GM12875 (cell line): ENCODE results near the gene OTOGL.
"Not testable (repeated sequence)": the region's sequence is repeated elsewhere in the genome, so short reads cannot be mapped to it uniquely, and the experiment has no call there.

Source experiments
- H3K4me3 ChIP-seq: one replicate; pipeline ENCODE4 v1.5.1; 2011; ENCODE audit warnings: low read depth, low read length, control low read depth
- TF ChIP-seq, protein P1 (sequence below): IDR thresholded peaks from 2 replicates; pipeline ENCODE4 v1.5.1; 2011; ENCODE audit warnings: low read depth, mild to moderate bottlenecking, control low read depth, inconsistent platforms, low read length, moderate library complexity, borderline replicate concordance; ENCODE audit not compliant: insufficient read depth

Gene OTOGL

DNA sequence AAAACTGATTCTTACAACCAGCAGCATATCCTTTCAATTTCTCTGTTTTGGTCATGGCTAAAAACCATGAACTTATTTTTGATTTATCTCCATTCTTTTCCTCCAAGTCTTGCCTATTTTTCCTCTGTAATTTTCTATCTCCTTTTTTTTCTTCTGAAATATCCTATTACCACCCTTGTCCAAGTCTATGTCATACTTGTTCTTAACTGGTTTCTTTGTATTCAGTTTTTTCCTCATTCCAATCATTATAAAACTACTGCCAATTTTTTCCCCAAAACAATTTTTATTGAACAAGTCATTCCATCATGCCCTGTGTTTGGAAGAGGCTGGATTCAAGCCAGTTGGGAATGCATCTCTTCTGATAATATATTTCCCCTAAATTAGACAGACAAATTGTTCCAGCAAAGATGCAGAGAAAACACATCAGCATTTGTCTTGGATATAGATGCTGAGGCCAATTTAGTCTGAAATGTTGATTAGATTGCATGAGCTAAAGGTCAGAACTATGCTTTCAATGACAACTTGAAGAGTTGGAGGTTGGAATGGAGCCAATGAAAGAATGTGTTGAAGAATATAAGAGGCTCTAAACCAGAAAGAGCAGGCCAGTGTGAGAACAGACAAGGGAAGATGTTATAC, 30.7 kb downstream of the OTOGL start:
- H3K4me3 ChIP-seq, result no peak overlapping the region
- TF ChIP-seq, protein P1, sequence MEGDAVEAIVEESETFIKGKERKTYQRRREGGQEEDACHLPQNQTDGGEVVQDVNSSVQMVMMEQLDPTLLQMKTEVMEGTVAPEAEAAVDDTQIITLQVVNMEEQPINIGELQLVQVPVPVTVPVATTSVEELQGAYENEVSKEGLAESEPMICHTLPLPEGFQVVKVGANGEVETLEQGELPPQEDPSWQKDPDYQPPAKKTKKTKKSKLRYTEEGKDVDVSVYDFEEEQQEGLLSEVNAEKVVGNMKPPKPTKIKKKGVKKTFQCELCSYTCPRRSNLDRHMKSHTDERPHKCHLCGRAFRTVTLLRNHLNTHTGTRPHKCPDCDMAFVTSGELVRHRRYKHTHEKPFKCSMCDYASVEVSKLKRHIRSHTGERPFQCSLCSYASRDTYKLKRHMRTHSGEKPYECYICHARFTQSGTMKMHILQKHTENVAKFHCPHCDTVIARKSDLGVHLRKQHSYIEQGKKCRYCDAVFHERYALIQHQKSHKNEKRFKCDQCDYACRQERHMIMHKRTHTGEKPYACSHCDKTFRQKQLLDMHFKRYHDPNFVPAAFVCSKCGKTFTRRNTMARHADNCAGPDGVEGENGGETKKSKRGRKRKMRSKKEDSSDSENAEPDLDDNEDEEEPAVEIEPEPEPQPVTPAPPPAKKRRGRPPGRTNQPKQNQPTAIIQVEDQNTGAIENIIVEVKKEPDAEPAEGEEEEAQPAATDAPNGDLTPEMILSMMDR, result no peak

DNA sequence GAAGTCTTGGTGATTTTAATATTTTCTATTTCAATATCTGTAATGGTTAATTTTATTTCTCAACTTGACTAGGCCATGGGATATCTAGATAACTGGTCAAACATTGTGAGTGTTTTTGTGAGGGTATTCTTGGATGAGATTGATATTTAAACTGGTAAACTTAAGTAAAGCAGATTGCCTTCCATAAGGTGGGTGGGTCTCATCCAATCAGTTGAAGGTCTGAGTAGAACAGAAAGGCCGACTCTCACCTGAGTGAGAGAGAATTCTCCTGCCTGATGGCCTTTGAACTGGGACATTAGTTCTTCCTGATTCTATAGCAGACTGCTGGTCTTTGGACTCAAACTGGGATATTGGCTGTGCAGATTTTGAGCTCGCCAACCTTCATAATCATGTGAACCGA, 36.3 kb downstream of the OTOGL start:
- TF ChIP-seq, protein P1, result no peak
- H3K4me3 ChIP-seq, result no peak overlapping the region

DNA sequence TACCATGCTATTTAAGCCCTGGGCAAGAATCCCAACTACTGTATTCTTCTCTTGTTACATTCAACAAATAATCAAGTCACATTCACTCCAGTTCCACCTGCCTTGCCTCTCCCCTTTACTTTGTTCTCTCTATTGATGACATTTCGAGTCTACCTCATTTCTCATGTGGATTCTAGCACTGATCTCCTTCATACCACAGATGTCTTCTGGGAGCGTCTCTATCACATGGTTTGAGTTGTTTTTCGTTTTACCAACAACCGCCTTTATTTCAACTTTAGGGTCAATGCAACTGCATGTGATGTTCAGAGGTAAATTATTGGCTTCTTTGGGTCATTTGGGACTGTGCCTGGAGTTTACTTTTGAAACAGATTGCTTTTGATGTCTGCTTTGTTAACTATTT, 40.7 kb downstream of the OTOGL start:
- TF ChIP-seq, protein P1, result no peak
- H3K4me3 ChIP-seq, result no peak overlapping the region

DNA sequence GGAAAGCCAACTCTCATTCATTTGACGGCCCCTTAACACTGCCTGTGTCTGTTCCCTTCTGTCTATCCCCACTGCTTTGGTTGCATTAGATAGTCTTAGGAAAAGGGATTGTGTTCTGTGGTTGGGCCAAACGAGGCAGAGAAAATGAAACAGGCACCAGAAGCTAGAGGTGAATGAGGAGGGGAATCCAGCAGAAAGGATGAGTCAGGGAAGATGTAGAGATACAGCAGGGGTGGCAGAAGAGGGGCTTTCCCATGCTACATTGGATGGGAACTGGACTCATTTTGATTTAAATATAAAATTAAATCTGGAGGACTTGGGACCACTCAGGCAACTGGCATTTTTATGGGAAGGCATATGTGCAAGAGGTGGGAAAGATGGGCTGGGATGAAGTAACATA, 43.3 kb downstream of the OTOGL start:
- TF ChIP-seq, protein P1, result no peak
- H3K4me3 ChIP-seq, result no peak overlapping the region

DNA sequence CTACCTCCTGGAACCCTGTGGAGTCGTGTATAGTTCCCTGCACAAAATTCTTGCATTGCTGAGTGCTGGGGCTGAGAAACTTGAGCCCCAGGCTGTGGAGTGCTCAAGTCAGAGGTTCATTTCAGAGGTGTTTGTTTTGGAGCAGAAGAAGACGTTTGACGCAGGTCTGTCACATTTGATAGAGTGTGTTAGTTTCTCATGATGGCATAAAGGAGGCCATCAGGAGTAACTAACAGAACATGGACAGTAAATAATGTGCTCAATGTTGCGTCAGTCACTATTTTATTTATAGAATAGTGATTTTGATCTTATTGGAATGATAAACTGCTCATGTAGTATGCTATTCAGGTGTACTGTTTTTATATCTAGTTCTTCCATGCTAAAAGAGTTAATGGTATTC, 44.2 kb downstream of the OTOGL start:
- TF ChIP-seq, protein P1, result no peak

DNA sequence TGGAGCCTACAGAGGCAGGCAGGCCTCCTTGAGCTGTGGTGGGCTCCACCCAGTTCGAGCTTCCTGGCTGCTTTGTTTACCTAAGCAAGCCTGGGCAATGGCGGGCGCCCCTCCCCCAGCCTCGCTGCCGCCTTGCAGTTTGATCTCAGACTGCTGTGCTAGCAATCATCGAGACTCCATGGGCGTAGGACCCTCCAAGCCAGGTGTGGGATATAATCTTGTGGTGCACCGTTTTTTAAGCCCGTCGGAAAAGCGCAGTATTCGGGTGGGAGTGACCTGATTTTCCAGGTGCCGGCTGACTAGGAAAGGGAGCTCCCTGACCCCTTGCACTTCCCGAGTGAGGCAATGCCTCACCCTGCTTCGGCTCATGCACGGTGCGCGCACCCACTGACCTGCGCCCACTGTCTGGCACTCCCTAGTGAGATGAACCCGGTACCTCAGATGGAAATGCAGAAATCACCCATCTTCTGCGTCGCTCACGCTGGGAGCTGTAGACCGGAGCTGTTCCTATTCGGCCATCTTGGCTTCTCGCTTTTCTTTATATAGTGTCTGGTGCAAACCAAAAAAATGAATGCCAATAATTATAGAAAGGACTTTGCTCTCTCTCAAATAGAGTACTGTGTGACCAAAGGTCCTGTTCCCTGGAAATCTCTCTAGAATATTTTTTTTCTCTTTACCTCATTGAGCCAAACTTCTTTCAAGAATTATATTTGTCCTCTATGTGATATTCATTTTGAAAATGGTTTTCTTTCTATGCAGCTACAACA, 50.4 kb downstream of the OTOGL start:
- not testable (repeated sequence) for H3K4me3 ChIP-seq

More for the DNA sequence above, 44.2 kb downstream of the OTOGL start:
- H3K4me3 ChIP-seq, result no peak overlapping the region

DNA sequence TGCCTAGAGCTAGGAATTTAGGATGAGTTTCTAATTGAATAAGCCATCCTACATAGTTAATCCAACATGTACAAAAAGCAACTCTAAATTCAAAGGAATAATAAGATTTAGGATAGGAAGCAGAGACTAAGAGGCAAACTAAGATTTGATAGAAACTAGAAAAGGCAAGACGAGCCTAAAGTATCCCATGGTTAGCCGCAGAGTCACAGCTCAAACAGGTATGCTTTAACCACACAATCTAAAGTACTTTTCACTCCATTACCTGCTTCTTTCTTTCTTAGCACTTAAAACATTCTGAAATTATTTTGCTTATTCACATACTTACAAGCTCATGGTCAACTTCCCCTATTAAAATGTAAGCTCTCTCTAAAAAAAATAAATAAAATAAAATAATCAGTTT, 51.8 kb downstream of the OTOGL start:
- no peak overlapping the region for H3K4me3 ChIP-seq
- TF ChIP-seq, protein P1, result no peak
